ENCODE results near the gene LEMD1.
"Not testable (repeated sequence)": the region's sequence is repeated elsewhere in the genome, so short reads cannot be mapped to it uniquely, and the experiment has no call there.

The LEMD1 gene

DNA sequence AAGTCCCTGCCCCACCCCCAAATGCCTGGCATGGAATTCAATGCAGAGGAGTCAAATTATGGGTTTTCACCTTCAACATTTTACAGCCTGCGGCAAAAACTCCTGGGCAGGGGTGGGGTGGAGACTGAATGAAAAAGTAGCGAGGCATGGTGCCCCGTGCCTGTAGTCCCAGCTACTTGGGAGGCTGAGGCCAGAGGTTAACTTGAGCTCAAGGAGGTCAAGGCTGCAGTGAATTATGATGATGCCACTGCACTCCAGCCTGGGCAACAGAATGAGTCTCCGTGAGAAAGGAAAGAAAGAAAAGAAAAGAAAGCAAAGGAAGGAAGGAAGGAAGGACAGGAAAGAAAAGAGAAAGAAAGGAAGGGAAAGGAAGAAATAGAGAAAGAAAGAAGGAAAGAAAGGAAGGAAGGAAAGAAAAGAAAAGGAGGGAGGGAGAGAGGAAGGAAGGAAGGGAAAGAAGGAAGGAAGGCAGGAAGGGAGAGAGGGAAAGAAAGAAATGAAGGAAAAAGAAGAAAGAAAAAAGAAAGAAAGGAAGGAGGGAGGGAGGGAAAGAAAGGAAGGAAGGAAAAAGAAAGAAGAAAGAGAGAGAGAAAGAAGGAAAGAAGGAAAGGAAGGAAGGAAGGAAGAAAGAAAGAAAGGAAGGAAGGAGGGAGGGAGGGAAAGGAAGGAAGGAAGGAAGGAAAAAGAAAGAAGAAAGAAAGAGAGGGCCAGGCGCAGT is 11.1 kb downstream of the LEMD1 start:
- Histone ChIP-seq H3K4me1 (ENCODE audit: control insufficient read depth in 2 of 2, insufficient read depth in 2 of 2, low read length in 2 of 2) (no peaks in the 10 kb centered on the region), H3K9me3 (ENCODE audit: control insufficient read depth in 2 of 2, low read length in 2 of 2) (no peaks in the 10 kb centered on the region), H3K36me3 (ENCODE audit: control insufficient read depth in 2 of 2, insufficient read depth in 2 of 2, low read length in 2 of 2) (no peaks in the 10 kb centered on the region), H3K4me3 (ENCODE audit: low read length in 2 of 2) (no peak overlapping the region), H3K27ac (ENCODE audit: low read depth in 2 of 2, low read length in 2 of 2) (no peak overlapping the region), H3K9ac (ENCODE audit: low read depth in 1 of 2, low read length in 2 of 2) (no peak overlapping the region), H3K27me3 (ENCODE audit: control insufficient read depth in 2 of 2, insufficient read depth in 2 of 2, low read length in 2 of 2) (no peaks in the 10 kb centered on the region)

DNA sequence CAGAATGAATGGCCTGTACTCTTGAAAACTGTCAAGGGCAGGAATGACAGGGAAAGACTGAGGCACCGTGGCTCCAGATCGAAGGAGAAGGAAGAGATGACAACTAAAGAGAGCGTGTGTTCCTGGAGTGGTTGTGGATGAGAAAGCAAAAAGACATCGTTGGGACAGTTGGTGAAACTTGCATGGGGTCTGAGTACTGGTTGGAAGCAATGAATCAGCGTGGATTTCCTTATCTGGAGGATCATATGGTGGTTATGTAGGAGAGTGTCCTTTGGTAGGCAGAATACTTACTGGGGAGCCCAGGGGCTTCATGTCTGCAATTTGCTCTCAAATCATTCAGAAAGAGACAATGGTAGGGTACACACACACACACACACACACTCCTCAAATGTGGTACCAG is 13.9 kb downstream of the LEMD1 start:
- H3K9me3 ChIP-seq (ENCODE audit: control insufficient read depth in 2 of 2, low read length in 2 of 2), result no peaks in the 10 kb centered on the region
- H3K27ac ChIP-seq (ENCODE audit: low read depth in 2 of 2, low read length in 2 of 2), result no peak overlapping the region
- H3K36me3 ChIP-seq (ENCODE audit: control insufficient read depth in 2 of 2, insufficient read depth in 2 of 2, low read length in 2 of 2), result no peaks in the 10 kb centered on the region
- no peaks in the 10 kb centered on the region for H3K27me3 ChIP-seq (ENCODE audit: control insufficient read depth in 2 of 2, insufficient read depth in 2 of 2, low read length in 2 of 2)
- H3K4me1 ChIP-seq (ENCODE audit: control insufficient read depth in 2 of 2, insufficient read depth in 2 of 2, low read length in 2 of 2), result no peaks in the 10 kb centered on the region
- no peak overlapping the region for H3K9ac ChIP-seq (ENCODE audit: low read depth in 1 of 2, low read length in 2 of 2)
- H3K4me3 ChIP-seq (ENCODE audit: low read length in 2 of 2), result no peak overlapping the region

DNA sequence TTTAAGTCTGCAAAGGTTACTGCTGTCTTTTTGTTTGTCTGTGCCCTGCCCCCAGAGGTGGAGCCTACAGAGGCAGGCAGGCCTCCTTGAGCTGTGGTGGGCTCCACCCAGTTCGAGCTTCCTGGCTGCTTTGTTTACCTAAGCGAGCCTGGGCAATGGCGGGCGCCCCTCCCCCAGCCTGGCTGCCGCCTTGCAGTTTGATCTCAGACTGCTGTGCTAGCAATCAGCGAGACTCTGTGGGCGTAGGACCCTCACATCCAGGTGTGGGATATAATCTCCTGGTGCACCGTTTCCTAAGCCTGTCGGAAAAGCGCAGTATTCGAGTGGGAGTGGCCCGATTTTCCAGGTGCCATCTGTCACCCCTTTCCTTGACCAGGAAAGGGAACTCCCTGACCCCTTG is 15.6 kb downstream of the LEMD1 start:
- not testable (repeated sequence) for H3K27ac ChIP-seq (ENCODE audit: low read depth in 2 of 2, low read length in 2 of 2); H3K36me3 ChIP-seq (ENCODE audit: control insufficient read depth in 2 of 2, insufficient read depth in 2 of 2, low read length in 2 of 2); H3K9ac ChIP-seq (ENCODE audit: low read depth in 1 of 2, low read length in 2 of 2); H3K9me3 ChIP-seq (ENCODE audit: control insufficient read depth in 2 of 2, low read length in 2 of 2); H3K4me1 ChIP-seq (ENCODE audit: control insufficient read depth in 2 of 2, insufficient read depth in 2 of 2, low read length in 2 of 2); H3K27me3 ChIP-seq (ENCODE audit: control insufficient read depth in 2 of 2, insufficient read depth in 2 of 2, low read length in 2 of 2); H3K4me3 ChIP-seq (ENCODE audit: low read length in 2 of 2)

DNA sequence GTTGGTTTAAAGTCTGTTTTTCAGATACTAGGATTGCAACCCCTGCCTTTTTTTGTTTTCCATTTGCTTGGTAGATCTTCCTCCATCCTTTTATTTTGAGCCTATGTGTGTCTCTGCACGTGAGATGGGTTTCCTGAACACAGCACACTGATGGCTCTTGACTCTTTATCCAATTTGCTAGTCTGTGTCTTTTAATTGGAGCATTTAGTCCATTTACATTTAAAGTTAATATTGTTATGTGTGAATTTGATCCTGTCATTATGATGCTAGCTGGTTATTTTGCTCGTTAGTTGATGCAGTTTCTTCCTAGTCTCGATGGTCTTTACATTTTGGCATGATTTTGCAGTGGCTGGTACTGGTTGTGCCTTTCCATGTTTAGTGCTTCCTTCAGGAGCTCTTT is 17.4 kb downstream of the LEMD1 start:
- not testable (repeated sequence) for H3K4me3 ChIP-seq (ENCODE audit: low read length in 2 of 2); H3K27ac ChIP-seq (ENCODE audit: low read depth in 2 of 2, low read length in 2 of 2); H3K9ac ChIP-seq (ENCODE audit: low read depth in 1 of 2, low read length in 2 of 2); H3K9me3 ChIP-seq (ENCODE audit: control insufficient read depth in 2 of 2, low read length in 2 of 2); H3K4me1 ChIP-seq (ENCODE audit: control insufficient read depth in 2 of 2, insufficient read depth in 2 of 2, low read length in 2 of 2); H3K36me3 ChIP-seq (ENCODE audit: control insufficient read depth in 2 of 2, insufficient read depth in 2 of 2, low read length in 2 of 2); H3K27me3 ChIP-seq (ENCODE audit: control insufficient read depth in 2 of 2, insufficient read depth in 2 of 2, low read length in 2 of 2)

DNA sequence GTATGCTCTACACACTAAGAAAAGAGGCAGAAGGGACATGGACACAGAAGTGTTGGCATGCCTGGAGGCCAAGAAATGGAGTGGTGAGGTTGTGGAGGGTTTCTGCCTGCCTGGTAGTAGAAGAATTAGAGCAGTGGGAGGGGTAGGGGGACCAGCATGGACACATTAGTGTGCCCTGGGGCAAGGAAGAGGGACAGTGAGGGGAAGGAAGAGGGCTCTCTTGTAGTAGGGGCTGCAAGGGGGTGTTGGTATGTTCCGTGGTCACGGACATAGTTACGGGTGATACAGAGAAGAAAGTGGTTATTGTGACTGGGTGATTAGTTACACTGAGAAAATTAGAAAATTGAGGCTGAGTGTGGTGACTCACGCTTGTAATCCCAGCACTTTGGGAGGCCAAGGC is 23.3 kb downstream of the LEMD1 start:
- Histone ChIP-seq H3K27me3 (ENCODE audit: control insufficient read depth in 2 of 2, insufficient read depth in 2 of 2, low read length in 2 of 2) (no peaks in the 10 kb centered on the region), H3K9me3 (ENCODE audit: control insufficient read depth in 2 of 2, low read length in 2 of 2) (no peaks in the 10 kb centered on the region), H3K4me1 (ENCODE audit: control insufficient read depth in 2 of 2, insufficient read depth in 2 of 2, low read length in 2 of 2) (no peaks in the 10 kb centered on the region), H3K9ac (ENCODE audit: low read depth in 1 of 2, low read length in 2 of 2) (no peak overlapping the region), H3K36me3 (ENCODE audit: control insufficient read depth in 2 of 2, insufficient read depth in 2 of 2, low read length in 2 of 2) (no peaks in the 10 kb centered on the region), H3K27ac (ENCODE audit: low read depth in 2 of 2, low read length in 2 of 2) (no peak overlapping the region), H3K4me3 (ENCODE audit: low read length in 2 of 2) (no peak overlapping the region)

DNA sequence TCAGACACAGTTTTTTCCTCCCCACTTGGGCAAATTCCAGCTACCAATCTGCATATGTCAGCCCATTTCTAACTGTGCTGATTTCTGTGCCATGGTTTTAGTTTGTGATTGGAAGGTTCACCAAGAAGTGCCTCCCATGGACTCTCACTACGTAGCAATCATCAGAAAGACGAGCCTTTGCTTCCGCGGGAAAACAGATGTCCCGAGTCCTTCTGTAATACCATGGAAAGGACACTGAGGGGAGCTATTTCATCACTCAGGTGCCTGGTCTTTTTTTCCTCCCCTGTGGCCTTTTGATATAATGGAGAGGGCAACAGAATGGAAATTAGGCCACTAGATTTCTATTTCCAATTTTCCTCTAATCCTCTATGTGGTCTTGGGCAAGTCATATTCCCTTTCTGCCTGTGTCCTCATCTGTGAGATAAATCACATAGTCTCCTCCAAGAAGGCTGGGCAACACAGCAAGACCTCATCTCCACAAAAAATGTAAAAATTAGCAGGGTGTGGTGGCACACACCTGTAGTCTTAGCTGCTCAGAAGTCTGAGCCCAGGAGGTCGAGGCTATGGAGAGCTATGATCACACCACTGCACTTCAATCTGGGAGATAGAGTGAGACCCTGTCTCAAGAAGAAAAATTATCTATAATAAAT is 24.8 kb downstream of the LEMD1 start:
- Histone ChIP-seq H3K9ac (ENCODE audit: low read depth in 1 of 2, low read length in 2 of 2) (no peak overlapping the region), H3K36me3 (ENCODE audit: control insufficient read depth in 2 of 2, insufficient read depth in 2 of 2, low read length in 2 of 2) (no peaks in the 10 kb centered on the region), H3K4me1 (ENCODE audit: control insufficient read depth in 2 of 2, insufficient read depth in 2 of 2, low read length in 2 of 2) (no peaks in the 10 kb centered on the region), H3K9me3 (ENCODE audit: control insufficient read depth in 2 of 2, low read length in 2 of 2) (no peaks in the 10 kb centered on the region), H3K27ac (ENCODE audit: low read depth in 2 of 2, low read length in 2 of 2) (no peak overlapping the region), H3K4me3 (ENCODE audit: low read length in 2 of 2) (no peak overlapping the region), H3K27me3 (ENCODE audit: control insufficient read depth in 2 of 2, insufficient read depth in 2 of 2, low read length in 2 of 2) (no peaks in the 10 kb centered on the region)

DNA sequence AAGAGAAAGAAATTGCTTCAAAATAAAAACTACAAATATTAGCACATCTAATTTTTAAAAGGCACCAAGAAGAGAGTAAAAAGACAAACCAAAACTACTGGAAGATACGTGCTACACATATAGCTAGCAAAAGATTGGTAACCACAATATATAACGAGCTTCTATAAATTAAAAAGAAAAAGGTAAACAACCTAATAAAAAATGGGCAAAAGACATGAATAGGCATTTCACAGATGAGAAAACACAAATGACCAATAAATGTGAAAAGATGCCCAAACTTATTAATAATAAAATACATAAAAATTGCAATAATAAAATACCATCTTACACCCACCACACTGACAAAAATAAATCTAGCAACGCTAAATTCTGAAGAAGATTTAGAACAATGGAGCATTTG is 26.2 kb downstream of the LEMD1 start:
- Histone ChIP-seq H3K4me1 (ENCODE audit: control insufficient read depth in 2 of 2, insufficient read depth in 2 of 2, low read length in 2 of 2) (no peaks in the 10 kb centered on the region), H3K4me3 (ENCODE audit: low read length in 2 of 2) (no peak overlapping the region), H3K9ac (ENCODE audit: low read depth in 1 of 2, low read length in 2 of 2) (no peak overlapping the region), H3K27ac (ENCODE audit: low read depth in 2 of 2, low read length in 2 of 2) (no peak overlapping the region), H3K27me3 (ENCODE audit: control insufficient read depth in 2 of 2, insufficient read depth in 2 of 2, low read length in 2 of 2) (no peaks in the 10 kb centered on the region), H3K9me3 (ENCODE audit: control insufficient read depth in 2 of 2, low read length in 2 of 2) (no peaks in the 10 kb centered on the region), H3K36me3 (ENCODE audit: control insufficient read depth in 2 of 2, insufficient read depth in 2 of 2, low read length in 2 of 2) (no peaks in the 10 kb centered on the region)

DNA sequence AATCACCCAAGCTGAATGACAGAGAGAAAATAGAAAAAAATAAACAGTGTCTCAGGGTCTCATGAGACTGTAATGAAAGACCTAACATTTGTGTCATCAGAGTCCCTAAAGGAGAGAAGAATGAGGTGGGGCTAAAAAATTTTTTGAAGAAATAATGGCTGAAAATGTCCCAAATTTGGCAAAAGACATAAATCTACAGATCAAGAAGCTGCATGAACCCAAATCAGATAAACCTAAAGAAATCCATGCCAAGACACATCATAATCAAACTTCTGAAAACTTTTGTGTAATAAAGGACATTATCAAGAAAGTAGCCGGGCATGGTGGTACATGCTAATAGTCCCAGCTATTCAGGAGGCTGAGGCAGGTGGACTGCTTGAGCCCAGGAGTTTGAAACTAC is 29.2 kb downstream of the LEMD1 start:
- H3K4me3 ChIP-seq (ENCODE audit: low read length in 2 of 2), result no peak overlapping the region
- H3K36me3 ChIP-seq (ENCODE audit: control insufficient read depth in 2 of 2, insufficient read depth in 2 of 2, low read length in 2 of 2), result no peaks in the 10 kb centered on the region
- no peaks in the 10 kb centered on the region for H3K9me3 ChIP-seq (ENCODE audit: control insufficient read depth in 2 of 2, low read length in 2 of 2)
- no peaks in the 10 kb centered on the region for H3K27me3 ChIP-seq (ENCODE audit: control insufficient read depth in 2 of 2, insufficient read depth in 2 of 2, low read length in 2 of 2)
- H3K9ac ChIP-seq (ENCODE audit: low read depth in 1 of 2, low read length in 2 of 2), result no peak overlapping the region
- no peak overlapping the region for H3K27ac ChIP-seq (ENCODE audit: low read depth in 2 of 2, low read length in 2 of 2)
- H3K4me1 ChIP-seq (ENCODE audit: control insufficient read depth in 2 of 2, insufficient read depth in 2 of 2, low read length in 2 of 2), result no peaks in the 10 kb centered on the region

DNA sequence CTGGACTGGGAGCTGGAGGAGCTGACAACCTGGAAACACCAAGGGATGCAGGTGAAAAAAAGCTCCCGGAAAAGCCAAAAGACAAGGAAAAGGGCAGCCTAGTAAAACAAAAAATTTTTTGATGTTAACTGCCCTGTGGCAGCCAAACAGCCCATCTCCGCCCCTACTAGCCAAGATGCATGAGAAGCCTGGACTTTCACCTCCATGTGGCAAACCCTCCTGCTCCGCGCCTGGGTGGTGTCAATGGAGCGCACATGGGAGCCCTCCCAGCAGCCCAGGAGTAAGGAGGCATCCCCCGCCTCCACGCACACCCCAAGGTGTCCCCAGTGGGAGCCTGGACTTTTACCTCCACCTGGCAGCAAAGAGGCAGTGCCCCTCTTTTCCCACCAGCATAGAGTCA is 30.5 kb downstream of the LEMD1 start:
- no peaks in the 10 kb centered on the region for H3K9me3 ChIP-seq (ENCODE audit: control insufficient read depth in 2 of 2, low read length in 2 of 2)
- H3K27me3 ChIP-seq (ENCODE audit: control insufficient read depth in 2 of 2, insufficient read depth in 2 of 2, low read length in 2 of 2), result no peaks in the 10 kb centered on the region
- no peak overlapping the region for H3K4me3 ChIP-seq (ENCODE audit: low read length in 2 of 2)
- H3K4me1 ChIP-seq (ENCODE audit: control insufficient read depth in 2 of 2, insufficient read depth in 2 of 2, low read length in 2 of 2), result no peaks in the 10 kb centered on the region
- no peak overlapping the region for H3K9ac ChIP-seq (ENCODE audit: low read depth in 1 of 2, low read length in 2 of 2)
- H3K27ac ChIP-seq (ENCODE audit: low read depth in 2 of 2, low read length in 2 of 2), result no peak overlapping the region
- no peaks in the 10 kb centered on the region for H3K36me3 ChIP-seq (ENCODE audit: control insufficient read depth in 2 of 2, insufficient read depth in 2 of 2, low read length in 2 of 2)

DNA sequence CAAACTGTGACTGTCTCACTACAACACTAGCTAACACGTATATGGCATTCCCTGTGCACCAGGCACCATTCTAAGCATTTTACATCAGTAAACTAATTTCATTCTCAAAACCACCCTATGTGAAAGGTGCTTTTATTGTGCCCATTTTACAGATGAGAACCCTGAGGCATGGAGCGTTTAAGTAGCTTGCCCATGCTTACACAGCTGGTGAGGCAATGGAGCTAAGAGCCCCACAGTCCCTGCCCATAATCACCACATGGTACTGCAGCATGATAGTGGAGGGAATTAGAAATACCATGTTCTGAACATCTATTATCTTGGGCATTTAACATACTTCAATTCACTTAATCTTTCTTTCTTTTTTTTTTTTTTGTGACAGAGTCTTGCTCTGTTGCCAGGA is 34.0 kb downstream of the LEMD1 start:
- no peak overlapping the region for H3K4me3 ChIP-seq (ENCODE audit: low read length in 2 of 2)
- H3K4me1 ChIP-seq (ENCODE audit: control insufficient read depth in 2 of 2, insufficient read depth in 2 of 2, low read length in 2 of 2), result no peaks in the 10 kb centered on the region
- no peak overlapping the region for H3K9ac ChIP-seq (ENCODE audit: low read depth in 1 of 2, low read length in 2 of 2)
- H3K27me3 ChIP-seq (ENCODE audit: control insufficient read depth in 2 of 2, insufficient read depth in 2 of 2, low read length in 2 of 2), result no peaks in the 10 kb centered on the region
- H3K9me3 ChIP-seq (ENCODE audit: control insufficient read depth in 2 of 2, low read length in 2 of 2), result no peaks in the 10 kb centered on the region
- H3K36me3 ChIP-seq (ENCODE audit: control insufficient read depth in 2 of 2, insufficient read depth in 2 of 2, low read length in 2 of 2), result no peaks in the 10 kb centered on the region
- no peak overlapping the region for H3K27ac ChIP-seq (ENCODE audit: low read depth in 2 of 2, low read length in 2 of 2)
